GM12878 (cell line): Measurements from ENCODE around the gene THAP3.

Experiments used
- PBX3 ChIP-seq: IDR thresholded peaks from 2 replicates; pipeline ENCODE4 v1.6.1; 2011; ENCODE audit warnings: mild to moderate bottlenecking, low read depth, low read length, moderate library complexity; ENCODE audit not compliant: insufficient replicate concordance
- POLR2AphosphoS5 ChIP-seq: IDR thresholded peaks from 2 replicates; pipeline ENCODE4 v1.6.1; 2011; ENCODE audit warnings: mild to moderate bottlenecking, low read length, inconsistent platforms
- SMAD1 ChIP-seq: fragments of 450-650 bp; IDR thresholded peaks from 2 replicates; pipeline ENCODE4 v1.6.1; 2018; ENCODE audit warnings: mild to moderate bottlenecking, low read depth; ENCODE audit not compliant: partially characterized antibody
- TF ChIP-seq, protein P1 (sequence below), 3 experiments: IDR thresholded peaks in 2 of 3; conservative IDR thresholded peaks in 1 of 3; 2 replicates each; pipeline ENCODE4 v1.5.1; 2011; ENCODE audit warnings: low read depth in 3 of 3, low read length in 3 of 3, mild to moderate bottlenecking in 3 of 3, control low read depth in 2 of 3, moderate library complexity in 2 of 3, inconsistent platforms in 1 of 3, mixed read lengths in 1 of 3; ENCODE audit not compliant: control insufficient read depth in 2 of 3, insufficient read depth in 1 of 3; ENCODE audit errors: extremely low read depth in 1 of 3
- TF ChIP-seq, protein P2 (sequence below): fragments of 450-650 bp; IDR thresholded peaks from 2 replicates; pipeline ENCODE4 v1.6.1; 2017; ENCODE audit warnings: antibody characterized with exemption, mild to moderate bottlenecking, moderate library complexity

GRCh38 chr1:6645018-6645417 is 20.4 kb downstream of the THAP3 start:
- TF ChIP-seq, protein P1, sequence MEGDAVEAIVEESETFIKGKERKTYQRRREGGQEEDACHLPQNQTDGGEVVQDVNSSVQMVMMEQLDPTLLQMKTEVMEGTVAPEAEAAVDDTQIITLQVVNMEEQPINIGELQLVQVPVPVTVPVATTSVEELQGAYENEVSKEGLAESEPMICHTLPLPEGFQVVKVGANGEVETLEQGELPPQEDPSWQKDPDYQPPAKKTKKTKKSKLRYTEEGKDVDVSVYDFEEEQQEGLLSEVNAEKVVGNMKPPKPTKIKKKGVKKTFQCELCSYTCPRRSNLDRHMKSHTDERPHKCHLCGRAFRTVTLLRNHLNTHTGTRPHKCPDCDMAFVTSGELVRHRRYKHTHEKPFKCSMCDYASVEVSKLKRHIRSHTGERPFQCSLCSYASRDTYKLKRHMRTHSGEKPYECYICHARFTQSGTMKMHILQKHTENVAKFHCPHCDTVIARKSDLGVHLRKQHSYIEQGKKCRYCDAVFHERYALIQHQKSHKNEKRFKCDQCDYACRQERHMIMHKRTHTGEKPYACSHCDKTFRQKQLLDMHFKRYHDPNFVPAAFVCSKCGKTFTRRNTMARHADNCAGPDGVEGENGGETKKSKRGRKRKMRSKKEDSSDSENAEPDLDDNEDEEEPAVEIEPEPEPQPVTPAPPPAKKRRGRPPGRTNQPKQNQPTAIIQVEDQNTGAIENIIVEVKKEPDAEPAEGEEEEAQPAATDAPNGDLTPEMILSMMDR (IDR thresholded peaks at IDR 0.05 in 2 of 3, conservative IDR thresholded peaks at IDR 0.05 in 1 of 3; ENCODE audit: control insufficient read depth in 2 of 3, extremely low read depth in 1 of 3, insufficient read depth in 1 of 3, low read depth in 3 of 3, low read length in 3 of 3): no peak
- no peak for TF ChIP-seq SMAD1
- no peak for TF ChIP-seq POLR2AphosphoS5
- TF ChIP-seq, protein P2, sequence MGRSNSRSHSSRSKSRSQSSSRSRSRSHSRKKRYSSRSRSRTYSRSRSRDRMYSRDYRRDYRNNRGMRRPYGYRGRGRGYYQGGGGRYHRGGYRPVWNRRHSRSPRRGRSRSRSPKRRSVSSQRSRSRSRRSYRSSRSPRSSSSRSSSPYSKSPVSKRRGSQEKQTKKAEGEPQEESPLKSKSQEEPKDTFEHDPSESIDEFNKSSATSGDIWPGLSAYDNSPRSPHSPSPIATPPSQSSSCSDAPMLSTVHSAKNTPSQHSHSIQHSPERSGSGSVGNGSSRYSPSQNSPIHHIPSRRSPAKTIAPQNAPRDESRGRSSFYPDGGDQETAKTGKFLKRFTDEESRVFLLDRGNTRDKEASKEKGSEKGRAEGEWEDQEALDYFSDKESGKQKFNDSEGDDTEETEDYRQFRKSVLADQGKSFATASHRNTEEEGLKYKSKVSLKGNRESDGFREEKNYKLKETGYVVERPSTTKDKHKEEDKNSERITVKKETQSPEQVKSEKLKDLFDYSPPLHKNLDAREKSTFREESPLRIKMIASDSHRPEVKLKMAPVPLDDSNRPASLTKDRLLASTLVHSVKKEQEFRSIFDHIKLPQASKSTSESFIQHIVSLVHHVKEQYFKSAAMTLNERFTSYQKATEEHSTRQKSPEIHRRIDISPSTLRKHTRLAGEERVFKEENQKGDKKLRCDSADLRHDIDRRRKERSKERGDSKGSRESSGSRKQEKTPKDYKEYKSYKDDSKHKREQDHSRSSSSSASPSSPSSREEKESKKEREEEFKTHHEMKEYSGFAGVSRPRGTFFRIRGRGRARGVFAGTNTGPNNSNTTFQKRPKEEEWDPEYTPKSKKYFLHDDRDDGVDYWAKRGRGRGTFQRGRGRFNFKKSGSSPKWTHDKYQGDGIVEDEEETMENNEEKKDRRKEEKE: no peak
- TF ChIP-seq PBX3: no peak
